ENCODE measurements around the gene MGARP.
"Not testable (repeated sequence)": the region's sequence is repeated elsewhere in the genome, so short reads cannot be mapped to it uniquely, and the experiment has no call there.

Gene MGARP

GRCh38 chr4:139279760-139280620, at the start of gene MGARP:
MGARP (minus strand) TSS chr4:139280225; CDS start chr4:139280158, 67 bp downstream.
- DNase-seq = no peak

GRCh38 chr4:139329665-139330200, 49.7 kb upstream of the MGARP start:
- DNase-seq = no peak

- DNase-seq = no peak
Measured at GRCh38 chr4:139324620-139325019, 44.6 kb upstream of the MGARP start.

GRCh38 chr4:139322541-139322940, 42.5 kb upstream of the MGARP start:
- not testable (repeated sequence) for DNase-seq

GRCh38 chr4:139322070-139322469, 42.0 kb upstream of the MGARP start:
- not testable (repeated sequence) for DNase-seq

GRCh38 chr4:139319571-139319970, 39.5 kb upstream of the MGARP start:
- no peak for DNase-seq

- DNase-seq = no peak
Measured at GRCh38 chr4:139317635-139318034, 37.6 kb upstream of the MGARP start.

GRCh38 chr4:139316733-139317132, 36.7 kb upstream of the MGARP start:
- no peak for DNase-seq

GRCh38 chr4:139315221-139315675, 35.2 kb upstream of the MGARP start:
- DNase-seq = no peak

- DNase-seq = no peak
Measured at GRCh38 chr4:139314047-139314800, 34.2 kb upstream of the MGARP start.

- not testable (repeated sequence) for DNase-seq
Measured at GRCh38 chr4:139313414-139313813, 33.4 kb upstream of the MGARP start.

GRCh38 chr4:139312552-139313332, 32.7 kb upstream of the MGARP start:
- DNase-seq = no peak

- DNase-seq = no peak
Measured at GRCh38 chr4:139311909-139312308, 31.9 kb upstream of the MGARP start.

GRCh38 chr4:139304920-139305319, 24.9 kb upstream of the MGARP start:
- no peak for DNase-seq

GRCh38 chr4:139301821-139302611, 22.0 kb upstream of the MGARP start, which contains the start of gene NDUFC1:
NDUFC1 (minus strand) TSS chr4:139302477; CDS start chr4:139295798, 6,679 bp downstream.
- DNase-seq = peak; percentile 15

- peak; percentile 95 for DNase-seq
Measured at GRCh38 chr4:139301113-139301820, 21.2 kb upstream of the MGARP start, which contains the start of gene NAA15. NAA15 (plus strand) TSS chr4:139301505; CDS start chr4:139301778, 273 bp downstream.

- no peak for DNase-seq
Measured at GRCh38 chr4:139300431-139301112, 20.5 kb upstream of the MGARP start.

GRCh38 chr4:139299536-139299935, 19.5 kb upstream of the MGARP start:
- DNase-seq = no peak

GRCh38 chr4:139297001-139297410, 17.0 kb upstream of the MGARP start:
- DNase-seq = no peak

- DNase-seq = no peak
Measured at GRCh38 chr4:139295942-139296299, 15.9 kb upstream of the MGARP start.

All from NCI-H1694 treated with DMSO at 0.1 percent for 48 hours (cell line).